ENCODE measurements around the gene CDK5R1.

The CDK5R1 gene

DNA sequence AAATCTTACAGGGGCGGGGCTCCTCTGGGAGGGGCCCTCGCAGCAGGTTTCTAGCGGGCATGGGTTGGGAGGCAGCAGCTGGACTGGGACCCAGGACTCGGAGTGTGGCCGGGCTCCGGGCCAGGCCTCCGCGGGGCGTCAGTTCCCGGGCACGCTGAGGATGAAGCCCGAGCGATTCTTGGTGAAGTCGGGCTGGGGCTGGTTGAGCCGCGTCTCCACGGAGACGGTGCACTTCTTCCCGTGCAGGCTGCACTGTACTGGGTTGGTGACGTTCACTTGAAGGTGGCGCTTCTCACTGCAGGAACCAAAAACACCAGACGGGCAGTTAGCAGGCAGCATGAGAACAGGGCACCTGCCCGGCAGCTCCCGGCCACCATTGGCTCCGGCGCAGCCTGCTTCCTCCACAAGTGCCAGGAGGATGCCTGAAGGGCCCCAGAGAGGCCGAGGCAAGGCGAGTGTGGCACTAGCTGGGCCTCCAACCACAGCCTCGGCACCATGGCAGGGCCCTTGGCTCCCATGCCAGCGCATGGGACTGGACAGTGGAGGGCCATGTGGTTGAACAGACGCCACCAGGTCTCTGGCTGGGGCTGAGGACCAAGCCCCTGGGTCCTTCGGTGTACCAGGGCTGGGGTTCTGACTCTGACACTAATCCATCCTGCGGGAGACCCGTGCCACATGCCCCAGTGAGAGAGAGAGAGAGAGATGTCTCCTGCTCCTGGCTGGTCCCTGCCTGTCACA lies 8.0 kb downstream of the CDK5R1 start:
- no peak for DNase-seq

GRCh38 chr17:32495359-32496231 lies 8.8 kb downstream of the CDK5R1 start:
- DNase-seq = no peak

- DNase-seq = no peak
Observed at GRCh38 chr17:32496395-32497073, 9.7 kb downstream of the CDK5R1 start.

DNA sequence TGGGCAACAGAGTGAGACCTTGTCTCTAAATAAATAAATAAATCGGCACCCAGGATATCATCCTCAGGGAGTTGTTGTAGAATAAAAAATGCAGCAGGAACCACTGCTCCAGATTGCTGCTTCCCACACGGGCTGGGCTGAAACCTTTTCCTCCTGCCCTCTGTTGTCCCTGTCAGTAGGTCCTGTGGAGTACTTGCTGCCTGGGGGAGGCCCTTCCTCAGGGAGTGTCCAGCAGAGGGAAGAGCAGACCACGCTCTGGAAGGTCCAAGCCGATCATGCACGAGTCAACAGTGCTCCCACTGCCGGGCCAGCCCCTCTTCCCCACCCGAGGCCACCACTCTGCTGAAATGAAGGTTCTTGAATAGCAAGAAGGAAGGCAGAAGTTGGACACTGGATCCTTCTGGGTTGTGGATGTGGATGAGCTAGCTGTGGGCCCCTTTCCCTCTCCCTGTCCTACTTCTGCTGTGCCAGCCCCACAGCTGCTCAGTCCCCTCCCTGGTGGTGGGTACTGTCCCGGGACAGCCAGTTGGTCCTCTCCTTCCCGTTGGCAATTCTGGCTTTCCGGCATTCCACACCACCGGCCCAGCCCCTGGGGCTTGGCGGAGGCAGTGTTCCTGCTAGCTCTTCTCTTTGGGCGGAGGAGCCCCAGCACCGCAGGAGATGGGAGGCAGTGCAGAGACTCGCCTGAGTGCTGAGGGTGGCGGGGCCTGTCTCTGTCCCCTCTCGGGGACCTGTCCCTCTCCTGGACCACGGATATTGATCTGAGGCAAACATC lies 10.8 kb downstream of the CDK5R1 start:
- no peak for DNase-seq

DNA sequence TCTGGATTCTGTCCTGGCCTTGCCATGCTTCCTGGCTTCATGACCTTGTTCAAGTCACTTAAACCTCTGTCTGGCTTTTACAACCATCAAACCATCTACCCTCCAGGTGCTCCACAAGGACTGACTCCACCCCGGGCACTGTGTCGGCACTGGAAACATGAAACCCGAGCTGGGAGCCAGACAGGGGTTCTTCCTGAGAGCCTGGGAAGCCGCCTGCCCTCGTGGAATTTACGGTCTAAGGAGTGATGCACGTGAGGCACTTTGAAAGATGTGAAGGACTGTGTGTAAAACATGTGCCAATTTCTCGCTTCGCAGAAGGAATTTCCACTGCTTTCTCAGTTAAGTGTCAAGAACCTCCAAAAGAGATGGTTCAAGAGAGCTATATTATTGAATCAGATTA lies 11.6 kb downstream of the CDK5R1 start:
- DNase-seq = no peak

DNA sequence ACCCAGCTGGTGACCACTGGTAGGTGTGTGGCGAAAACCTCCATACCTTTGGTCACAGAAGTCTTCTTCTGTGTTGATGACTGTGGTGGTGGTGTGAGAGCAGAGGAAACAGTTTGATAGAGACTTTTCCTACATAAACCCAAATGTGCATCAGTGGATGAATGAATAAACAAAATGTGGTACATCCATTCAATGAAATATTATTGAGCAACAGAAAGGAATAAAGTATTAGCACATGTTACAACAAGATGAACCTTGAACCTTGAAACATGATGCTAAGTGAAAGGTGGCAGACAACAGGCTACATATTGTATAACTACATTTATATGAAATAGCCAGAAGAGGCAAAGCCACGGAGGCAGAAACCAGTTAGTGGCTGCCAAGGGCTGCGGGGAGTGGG lies 15.2 kb downstream of the CDK5R1 start:
- DNase-seq = no peak

DNA sequence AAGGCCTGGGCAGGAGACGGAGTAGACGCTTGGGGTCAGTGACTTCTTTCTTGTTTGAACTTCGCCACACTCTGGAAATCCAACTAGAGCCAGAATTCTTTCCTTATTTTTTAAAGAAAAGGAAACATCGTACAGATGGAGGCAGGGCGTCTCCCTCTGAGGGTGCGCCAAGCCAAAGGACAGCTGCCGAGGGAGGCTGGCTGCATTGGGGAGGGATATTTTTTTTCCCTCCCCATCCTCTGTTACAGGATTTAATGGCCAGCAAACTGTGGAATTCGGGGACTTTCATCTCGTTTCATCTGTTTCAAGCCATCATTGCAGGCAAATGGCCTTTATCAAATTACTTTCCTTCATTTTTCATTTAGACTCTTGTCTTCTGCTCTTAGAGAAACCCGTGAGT lies 15.9 kb downstream of the CDK5R1 start:
- DNase-seq = no peak

- peak; percentile 46 for DNase-seq
Observed at GRCh38 chr17:32503251-32504165, 16.7 kb downstream of the CDK5R1 start.

GRCh38 chr17:32504166-32504990 lies 17.6 kb downstream of the CDK5R1 start:
- DNase-seq = no peak

GRCh38 chr17:32508926-32509325 lies 22.1 kb downstream of the CDK5R1 start:
- DNase-seq = no peak

- DNase-seq = no peak
Observed at GRCh38 chr17:32510466-32510865, 23.7 kb downstream of the CDK5R1 start.

DNA sequence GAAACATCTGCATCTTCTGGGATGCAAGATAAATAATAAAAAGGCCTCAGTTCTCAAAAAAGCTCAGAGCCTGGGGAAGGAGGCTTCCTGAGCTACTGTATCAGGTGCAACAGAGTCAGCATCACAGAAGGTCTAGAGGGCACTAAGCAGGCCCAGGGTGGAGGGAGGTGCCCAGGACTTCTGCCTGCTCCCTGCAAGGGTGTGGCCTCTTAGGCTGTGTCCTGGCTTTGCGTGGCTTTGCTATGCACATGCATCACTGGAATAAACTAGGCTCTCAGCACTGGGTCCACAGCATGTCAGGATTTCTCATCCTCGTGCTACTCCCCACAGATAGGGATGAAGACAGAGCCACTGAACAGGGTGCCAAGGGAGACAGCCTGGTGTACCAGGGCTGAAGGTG lies 25.5 kb downstream of the CDK5R1 start:
- DNase-seq = no peak

- DNase-seq = no peak
Observed at GRCh38 chr17:32513579-32513978, 26.8 kb downstream of the CDK5R1 start.

- DNase-seq = no peak
Observed at GRCh38 chr17:32514606-32515005, 27.8 kb downstream of the CDK5R1 start.

DNA sequence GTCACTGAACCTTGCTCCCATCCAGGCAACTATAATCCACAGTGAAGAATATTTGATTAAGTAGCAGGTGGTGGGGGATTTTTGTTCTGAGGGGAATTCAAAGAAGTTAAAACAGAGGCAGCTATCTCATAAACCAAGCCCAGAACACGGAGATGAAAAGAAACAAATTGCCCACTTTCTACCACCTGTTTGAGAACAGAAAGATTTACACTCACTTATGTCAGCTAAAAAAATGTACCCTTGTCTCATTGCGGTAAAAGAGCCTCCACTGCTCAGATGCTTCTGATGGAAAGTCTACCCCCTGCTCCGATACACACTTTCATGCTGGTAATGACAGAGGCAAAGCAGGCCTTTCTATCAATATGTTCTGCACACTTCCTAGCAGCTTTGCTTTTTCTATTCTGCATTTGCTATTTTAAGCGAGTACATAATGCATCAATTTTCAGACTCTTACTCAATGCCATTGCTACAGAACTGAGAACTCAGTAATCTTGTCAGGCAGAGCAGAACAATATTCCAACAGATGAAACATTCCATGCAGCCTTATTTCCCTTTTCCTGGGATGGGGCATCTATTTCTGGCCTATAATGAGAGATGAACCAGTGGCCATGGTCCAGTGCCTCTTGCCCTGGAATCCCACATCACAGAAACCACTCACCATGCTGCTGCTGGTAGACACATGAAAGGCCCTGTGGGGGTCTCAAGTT lies 29.0 kb downstream of the CDK5R1 start:
- DNase-seq = no peak

GRCh38 chr17:32516450-32516849 lies 29.7 kb downstream of the CDK5R1 start:
- no peak for DNase-seq

- no peak for DNase-seq
Observed at GRCh38 chr17:32516940-32517701, 30.3 kb downstream of the CDK5R1 start.

DNA sequence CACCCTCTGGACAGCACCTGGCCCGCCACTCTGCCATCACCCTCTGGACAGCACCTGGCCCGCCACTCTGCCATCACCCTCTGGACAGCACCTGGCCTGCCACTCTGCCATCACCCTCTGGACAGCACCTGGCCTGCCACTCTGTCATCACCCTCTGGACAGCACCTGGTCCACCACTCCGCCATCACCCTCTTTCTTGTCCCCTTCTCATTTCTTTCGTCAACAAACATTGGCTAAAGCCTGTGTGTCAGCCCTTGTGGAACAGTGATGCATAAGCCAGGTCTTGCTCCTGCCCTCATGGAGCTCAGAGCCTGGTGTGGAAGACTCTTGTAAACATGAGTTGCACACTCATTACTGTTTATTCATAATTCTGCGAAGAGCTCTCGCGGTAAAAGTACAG lies 31.2 kb downstream of the CDK5R1 start:
- DNase-seq = no peak

DNA sequence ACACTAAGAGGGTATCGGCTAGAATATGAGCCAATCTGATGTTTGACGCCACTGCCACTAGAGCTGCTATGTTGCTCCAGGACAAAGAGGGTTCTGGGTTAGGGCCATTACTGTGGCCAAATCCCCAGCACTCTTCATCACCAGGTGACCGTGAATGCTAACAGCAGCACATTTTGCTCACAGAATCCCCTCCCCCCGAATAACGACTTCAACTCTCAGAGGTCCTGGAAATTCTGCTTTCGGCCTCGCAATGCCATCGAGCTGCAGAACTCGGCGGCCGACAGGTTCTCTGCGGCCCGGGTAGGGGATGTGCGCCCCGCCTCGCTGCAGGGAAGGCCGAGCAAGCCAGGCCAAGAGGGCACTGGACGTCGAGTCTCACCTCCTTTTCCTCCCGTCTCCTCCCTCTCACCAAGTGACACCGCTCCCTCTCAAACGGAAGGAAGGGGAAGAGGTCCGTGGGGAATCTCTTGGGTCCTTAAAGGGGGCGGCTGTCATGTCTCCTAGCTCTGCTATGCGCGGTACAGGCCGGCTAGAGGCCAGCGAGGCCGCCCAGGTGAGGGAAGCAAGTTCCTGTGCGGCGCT lies 31.9 kb downstream of the CDK5R1 start:
- DNase-seq = no peak

Data from activated gamma-delta T cell treated with Interleukin-2 at 50 U/mL for 16 hours (primary cell).